HG03354 (cell line): ENCODE data around the gene ATP1B3.
"Not testable (repeated sequence)": the region's sequence is repeated elsewhere in the genome, so short reads cannot be mapped to it uniquely, and the experiment has no call there.

Experiments
- ATAC-seq: cut with Tn5 transposase; IDR thresholded peaks from one replicate; pipeline ENCODE4 v1.9.1; 2021; ENCODE audit warnings: mild to moderate bottlenecking; ENCODE audit not compliant: unreplicated experiment, poor library complexity, severe bottlenecking

Gene ATP1B3

DNA sequence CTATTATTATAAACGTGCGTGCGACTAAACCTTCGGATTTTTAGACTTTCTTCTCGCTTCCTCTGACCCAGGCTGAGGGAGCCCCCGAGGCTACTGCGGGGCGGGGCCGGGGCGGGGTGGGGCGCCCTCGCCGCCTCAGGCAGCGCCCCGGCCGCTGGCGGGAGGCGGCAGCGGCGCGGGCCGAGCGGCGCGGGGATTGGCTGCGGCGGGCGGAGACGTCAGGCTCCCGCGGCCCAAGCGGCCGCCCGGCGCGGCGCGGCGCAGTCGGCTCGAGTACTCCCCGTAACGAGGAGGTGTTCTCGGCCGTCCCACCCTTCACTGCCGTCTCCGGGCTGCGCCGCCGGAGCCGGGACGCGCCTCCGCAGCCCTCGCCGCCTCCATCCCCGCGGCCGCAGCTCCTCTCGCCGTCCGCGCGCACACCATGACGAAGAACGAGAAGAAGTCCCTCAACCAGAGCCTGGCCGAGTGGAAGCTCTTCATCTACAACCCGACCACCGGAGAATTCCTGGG lies at the start of gene ATP1B3:
TSS of gene ATP1B3 (plus strand) at position 263 of the 510 bp plus-strand sequence. CDS start at position 422, 159 bp downstream.
- ATAC-seq, result peak; percentile 76

DNA sequence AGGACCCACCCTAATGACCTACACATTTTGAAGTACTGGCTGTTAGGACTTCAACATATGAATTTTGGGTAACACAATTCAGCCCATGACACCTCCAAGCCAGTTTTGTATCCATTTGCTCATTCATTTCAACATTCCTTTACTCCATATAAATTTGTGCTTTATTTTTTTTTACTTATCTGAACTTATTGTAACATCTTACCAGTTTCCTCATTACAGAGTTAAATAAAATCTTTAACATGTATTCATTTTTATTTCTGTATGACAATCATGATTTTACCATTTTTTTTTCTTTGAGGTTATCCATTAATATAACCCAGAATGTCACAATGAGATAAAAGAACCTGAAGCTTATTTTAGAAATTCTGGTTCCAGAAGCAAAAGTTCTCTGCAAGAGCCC lies 48.0 kb upstream of the ATP1B3 start:
- no peak for ATAC-seq

DNA sequence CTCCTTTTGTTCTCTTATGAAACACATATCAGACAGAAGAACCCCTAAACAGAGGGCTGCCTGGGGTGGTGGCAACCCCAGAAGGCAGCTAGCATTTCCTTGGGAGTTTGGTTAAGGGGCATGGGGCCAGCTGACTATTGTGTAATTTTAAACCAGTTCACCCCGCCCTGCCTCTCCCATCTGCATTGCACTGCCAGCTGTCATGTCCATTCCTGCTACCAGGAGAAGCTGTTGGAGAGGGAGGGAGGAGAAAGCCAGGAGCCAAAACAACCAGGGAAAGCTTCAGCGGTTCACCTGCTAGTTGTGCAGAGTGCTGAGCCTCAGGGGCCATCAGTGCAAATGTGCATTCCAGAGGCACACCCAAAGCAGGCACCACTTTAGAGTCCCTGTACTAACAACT lies 47.6 kb upstream of the ATP1B3 start:
- no peak for ATAC-seq

DNA sequence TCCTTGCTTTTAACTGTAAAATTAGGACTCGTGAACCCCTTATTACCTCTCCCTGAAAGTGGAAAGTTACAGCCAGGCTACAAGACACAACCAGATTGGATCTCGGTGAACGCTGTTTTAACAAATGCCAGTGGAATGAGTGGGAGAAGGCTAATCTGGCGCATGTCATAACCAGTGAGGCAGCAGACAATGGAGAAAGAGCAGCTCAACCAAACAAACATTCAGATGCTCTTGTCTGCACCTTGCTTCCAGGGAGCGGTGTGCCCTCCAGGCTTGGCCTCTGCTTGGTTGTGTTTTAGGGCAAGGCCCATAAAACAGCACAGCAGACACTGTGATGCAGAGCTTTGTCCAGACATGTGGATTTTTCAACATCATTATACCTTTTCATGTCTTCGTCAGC lies 45.9 kb upstream of the ATP1B3 start:
- no peak for ATAC-seq

DNA sequence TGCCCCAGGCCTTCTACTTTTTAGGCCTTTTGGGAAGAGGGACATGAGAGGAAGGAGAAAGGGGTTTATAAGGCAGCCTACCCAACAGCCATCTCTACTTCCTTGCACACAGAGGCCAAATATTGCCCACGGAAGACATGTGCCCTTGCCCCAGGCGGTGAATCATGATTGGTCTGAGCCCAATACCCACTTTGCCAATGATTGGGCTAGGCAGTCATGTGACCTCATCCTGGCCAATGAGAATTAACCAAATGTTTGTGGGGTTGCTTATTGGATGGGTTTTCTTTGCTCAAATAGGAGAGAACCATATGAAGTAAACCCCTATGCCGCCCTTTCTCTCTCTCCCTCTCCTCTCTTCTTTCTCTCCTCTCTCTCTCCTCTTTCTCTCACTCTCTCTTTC lies 42.2 kb upstream of the ATP1B3 start:
- ATAC-seq, result no peak

DNA sequence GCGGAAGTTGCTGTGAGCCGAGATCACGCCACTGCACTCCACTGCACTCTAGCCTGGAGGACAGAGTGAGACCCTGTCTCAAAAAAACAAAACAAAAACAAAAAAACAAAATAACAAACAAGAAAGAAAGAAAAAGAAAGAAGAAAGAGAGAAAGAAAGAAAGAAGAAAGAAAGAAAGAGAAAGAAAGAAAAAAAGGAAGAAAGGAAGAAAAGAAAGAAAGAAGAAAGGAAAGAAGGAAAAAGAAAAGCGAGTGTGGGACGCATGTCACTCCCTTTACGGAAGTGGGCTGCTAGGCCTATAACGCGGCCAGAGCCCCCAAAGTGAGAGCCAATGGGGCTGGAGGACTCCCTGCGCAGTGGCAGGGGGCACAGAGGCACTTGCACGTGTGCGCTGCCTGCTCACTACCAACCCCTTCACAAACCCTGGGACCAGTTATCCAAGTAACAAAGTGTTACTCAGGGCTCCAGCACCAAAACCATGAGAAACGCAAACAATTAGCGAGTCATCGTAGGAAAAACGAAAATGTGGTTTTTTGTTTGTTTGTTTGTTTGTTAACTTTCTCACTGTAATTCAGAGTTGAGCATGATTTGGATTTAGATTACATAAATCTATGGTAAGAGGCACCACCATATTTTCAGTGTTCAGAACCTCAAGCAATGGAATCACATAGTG lies 40.8 kb upstream of the ATP1B3 start:
- no peak for ATAC-seq

DNA sequence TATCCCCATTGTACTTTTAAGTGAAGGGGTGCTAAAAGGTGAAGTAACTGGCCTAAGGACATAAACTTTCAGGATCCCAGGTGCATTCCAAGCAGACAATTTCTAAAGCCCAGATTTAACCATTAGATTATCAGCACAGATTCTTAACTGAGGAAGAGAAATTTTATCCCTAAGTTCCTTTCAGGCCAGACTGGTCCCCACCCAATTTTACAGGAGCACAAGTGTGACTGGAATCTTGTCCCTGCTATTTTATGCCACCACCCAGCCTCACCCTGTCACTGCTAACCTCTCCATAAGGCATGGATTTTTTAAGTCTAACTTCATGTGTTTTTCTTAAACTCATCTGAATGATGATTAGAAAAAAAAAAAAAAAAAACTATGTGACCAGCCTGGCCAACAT lies 37.1 kb upstream of the ATP1B3 start:
- no peak for ATAC-seq

DNA sequence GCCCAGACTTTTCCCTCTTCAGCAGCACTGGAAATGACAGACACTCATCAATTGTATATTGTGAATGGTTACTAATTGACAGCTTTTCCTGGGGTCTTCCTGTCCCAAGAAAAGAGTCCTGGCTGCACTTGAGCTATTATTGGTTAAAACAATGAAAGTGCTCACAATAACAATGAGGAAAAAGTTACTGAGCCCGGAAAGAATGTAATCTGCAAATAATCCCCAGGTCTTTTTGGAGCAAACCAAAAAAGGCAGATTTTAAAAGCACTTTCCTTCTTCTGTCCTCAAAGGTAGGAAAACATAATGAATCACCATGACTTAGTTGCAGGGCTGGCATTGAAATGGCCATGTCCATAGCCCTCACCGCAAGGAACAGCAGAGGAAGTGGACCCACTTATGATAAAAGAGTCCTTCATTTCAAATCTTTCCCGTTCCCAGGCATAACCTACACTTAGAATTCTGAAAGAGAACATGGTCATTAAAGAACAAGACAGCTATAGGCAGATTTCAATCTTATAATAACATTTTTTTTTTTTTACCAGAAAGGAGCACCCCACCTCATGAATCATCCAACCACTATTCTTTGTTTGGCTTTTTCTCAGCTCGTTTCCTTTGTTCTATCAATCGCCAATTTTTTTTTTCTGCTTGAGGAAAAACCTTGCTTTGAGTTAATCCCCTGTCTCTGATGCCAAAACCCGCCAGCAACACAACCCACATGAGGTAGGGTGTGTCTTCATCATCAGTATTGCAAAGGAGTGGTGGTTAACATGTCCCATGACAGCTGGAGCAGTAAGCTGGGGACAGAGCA lies 35.5 kb upstream of the ATP1B3 start:
- ATAC-seq, result no peak

DNA sequence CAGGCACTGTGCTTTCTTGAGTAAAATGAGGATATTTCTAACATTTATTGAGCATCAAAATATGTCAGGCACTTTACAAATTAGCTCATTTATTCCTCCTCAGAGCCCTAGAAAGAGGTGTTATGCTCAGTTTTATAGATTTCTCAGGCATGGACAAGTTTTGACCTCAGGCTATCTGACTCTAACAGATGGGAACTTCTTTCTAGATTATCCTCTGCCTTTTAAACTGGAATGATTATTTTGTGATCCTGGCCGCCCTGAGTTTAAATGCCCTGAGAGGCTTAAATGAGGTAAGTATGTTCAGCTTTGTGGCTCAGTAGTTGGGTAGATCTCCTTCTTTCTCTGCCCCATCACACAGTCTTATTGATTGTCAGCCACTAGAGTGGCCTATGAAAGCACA lies 32.3 kb upstream of the ATP1B3 start:
- ATAC-seq, result no peak

DNA sequence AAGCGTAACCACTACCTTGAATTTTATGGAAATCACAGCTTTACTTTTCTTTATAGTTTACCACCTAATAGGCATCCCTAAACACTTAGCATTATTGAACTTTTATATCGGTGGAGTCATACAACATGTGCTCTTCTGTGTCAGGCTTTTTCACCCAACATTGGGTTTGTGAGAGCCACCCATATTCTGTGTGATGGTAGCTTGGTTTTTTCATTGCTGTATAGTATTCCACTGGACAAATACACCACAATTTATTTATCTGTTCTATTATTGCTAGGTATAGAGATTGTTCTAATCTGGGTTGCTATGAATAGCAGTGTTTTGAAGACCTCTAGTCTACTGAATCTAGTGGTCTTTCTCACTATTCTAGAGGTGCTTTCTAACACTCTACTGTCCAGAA lies 31.6 kb upstream of the ATP1B3 start:
- ATAC-seq, result no peak

DNA sequence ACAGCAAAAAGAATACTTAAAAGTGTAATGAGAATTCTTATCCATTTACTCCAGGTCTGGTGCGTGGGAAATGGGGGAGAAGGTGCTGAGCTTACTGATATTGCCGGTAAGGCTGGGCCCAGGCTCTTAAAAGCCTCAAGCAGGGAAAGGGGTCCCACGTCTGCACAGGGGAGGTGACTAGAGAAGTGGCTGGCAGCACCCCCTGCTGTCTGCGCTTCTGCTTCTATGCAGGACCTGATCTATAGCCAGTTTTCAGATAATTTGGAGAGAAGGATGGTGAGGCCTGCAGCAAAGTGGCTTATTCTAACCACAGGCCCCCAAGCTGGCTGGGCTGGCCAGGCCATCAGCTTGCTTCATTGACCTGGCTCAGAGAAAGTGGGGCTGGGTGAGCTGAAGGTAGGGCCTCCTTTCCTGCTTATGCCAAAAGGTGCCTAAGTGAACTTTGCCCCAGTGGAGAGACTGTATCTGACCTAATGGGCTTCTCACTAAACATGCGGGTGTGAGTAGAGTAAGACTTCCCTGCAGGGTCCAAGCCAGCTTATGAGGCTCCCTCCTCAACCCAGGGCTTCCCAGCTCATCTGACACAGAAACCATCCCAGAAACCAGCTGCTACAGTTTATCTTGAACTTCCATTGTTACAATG lies 30.9 kb upstream of the ATP1B3 start:
- no peak for ATAC-seq

DNA sequence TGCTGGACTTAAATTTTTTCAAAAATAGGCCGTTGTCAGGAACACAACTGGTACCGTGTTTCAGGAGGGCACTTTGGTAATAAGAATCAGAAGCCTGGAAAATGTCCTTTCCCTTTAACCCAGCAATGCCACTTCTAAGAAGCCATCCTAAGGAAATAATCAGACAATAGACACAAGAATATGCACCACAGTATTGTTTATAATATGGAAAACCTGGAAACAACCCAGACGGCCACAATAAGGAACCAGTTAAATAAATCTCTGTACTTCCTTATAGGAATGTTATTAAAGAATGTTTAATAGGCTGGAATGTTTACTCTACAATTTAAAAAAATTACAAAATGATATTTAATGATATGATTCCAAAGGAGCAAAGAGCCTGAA lies 30.4 kb upstream of the ATP1B3 start:
- no peak for ATAC-seq

DNA sequence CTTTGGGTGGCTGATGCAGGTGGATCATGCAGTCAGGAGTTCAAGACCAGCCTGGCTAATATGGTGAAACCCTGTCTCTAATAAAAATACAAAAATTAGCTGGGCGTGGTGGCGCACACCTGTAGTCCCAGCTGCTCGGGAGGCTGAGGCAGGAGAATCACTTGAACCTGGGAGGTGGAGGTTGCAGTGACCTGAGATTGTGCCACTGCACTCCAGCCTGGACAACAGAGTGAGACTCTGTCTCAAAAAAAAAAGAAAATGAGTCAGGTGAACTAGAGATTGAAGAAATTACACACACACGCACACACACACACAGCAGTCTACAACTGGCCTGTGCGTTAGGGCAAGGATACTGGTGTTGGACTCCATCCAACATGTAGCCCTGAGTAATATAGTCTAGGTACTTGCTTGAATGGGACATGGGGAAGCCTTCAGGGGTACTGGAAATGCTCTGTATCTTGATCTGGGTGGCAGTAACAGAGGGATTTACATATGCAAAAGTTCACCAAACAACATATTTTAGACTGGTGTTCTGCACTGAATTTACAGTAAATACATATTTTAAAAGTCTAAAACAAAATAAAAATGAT lies 28.2 kb upstream of the ATP1B3 start:
- ATAC-seq, result not testable (repeated sequence)

DNA sequence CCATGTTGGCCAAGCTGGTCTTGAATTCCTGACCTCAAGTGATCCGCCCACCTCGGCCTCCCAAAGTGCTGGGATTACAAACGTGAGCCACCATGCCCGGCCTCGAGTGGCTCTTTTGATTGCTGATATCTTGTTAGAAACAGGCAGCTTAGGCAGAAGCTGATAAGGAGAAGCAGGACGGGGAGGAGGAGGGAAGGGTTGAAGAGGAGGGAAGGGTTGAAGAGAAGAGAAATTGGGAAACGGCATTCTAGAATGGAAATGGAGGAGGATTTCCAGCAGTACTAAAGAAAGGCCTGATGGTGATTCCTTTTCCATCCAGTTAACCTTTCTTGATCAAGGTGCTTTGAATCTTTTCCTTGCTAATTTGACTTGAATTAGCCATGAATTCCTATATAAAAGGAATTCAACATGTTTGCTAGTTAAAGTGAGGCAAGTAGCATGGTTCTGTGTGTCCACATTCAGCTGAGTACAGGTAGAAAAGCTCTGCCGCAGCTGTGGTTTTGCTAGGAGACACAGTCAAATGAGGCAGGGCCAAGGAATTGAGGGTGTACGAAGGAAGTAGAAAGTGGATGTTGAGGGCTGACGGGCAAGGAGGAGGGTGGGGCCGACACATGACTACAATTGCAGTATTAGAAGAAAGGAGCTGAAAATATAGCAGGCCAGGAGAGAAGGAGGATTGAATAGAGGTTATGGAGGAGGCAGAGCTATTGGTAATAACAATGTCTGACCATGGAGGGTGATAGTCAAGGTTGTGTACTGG lies 27.2 kb upstream of the ATP1B3 start:
- ATAC-seq, result no peak

DNA sequence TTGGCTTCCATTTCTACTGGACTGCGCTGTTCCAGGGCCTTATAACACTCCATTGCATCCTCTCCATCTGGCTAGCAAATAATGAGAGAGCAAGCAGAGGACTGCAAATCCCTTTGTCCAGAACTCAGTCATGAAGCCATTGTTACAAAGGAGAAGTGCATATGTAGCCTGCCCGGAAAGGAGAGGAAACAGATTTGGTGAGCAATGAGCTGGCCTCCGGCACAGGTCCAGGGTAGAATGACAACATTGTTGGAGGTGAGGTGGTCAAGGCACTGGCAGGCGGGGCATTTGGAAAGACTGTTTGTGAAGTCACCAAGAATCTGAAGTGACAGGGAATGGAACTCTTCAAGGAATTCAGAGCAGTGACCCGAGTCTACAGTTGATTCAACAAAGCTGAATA lies 25.0 kb upstream of the ATP1B3 start:
- ATAC-seq, result no peak

DNA sequence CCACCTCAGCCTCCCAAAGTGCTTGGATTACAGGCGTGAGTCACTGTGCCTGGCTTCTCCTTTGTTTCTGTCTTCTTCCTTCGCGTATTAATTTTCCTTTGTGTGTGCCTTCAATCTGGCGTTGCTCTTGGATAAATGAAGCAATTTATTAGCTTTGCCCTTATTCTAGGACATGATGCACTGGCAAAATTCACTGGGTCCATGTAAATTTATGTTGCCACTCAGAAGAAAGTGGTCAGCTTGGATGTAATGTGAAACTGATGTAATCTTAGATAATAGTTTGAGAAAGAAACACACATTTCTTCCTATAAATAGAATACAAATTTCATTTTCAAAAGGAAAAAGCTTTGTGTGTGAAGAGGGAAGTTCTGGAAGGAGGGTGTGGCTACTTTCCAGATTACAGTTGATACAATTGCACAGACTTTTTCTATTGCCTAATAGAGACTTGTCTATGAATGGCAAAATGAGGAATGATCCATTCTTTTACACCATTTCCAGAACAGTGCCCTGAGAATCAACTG lies 23.3 kb upstream of the ATP1B3 start:
- ATAC-seq, result no peak

DNA sequence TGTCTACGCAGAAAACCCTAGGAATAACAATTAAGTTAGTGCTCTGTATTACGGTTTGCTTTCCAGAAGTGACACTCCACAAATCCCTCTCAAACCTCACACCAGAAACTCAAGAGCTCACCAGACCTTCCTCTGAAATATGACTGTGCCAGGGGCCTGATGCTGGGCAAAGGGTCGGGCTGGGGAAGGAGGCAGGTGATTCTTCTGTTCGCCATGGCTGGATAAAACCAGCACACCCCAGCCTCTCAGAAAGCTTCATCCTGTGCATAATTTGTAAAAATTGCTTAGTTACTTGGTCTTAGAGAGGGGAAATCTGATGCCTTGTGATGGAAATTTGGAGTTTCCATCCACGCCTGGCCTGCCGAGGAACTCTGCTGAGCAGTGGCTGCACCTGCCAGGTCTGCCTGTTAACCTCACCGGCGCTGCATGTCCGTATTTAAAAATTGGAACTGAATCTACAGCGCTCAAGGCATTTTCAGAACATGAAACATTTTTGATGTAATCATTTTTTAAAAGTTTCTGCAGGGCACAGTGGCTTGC lies 22.7 kb upstream of the ATP1B3 start:
- no peak for ATAC-seq

DNA sequence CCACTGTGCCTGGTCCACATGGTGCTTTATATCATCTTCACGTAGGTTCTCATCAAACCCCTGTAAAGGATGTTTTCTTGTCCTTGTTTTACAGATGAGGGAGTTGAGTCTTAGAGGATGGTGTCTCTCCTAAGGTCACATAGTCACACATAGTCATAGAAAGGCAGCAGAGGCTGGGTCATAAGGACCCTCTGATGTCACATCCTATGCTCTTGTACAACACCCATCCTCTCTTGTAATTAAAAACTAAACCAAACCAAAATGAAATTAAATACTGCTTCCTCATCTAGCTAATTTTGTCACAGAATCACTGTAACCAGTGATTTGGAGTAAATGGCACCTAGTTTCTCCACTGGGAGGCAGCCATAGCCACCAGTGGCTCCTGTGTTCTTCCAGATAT lies 21.8 kb upstream of the ATP1B3 start:
- no peak for ATAC-seq

DNA sequence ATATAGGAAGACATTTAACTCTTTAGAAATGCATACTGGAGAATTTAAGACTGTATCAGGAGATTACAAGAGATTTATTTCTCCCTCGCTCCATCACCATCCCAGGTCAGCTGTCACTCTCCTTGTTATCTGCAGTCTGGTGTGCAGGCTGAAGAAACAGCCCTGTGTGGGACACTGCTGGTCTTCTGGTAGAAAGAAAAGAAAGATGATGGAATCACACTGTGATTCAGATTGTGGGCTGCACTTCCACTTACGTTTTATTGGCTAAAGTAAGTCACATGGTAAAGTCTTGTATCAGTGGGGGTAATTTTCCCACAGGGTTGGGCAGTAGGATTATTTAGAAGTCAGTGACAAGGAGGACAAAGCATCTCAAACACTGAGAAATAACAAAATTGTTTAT lies 18.1 kb upstream of the ATP1B3 start:
- no peak for ATAC-seq
